HPDE6-E6E7 (cell line): ENCODE results near the gene LKAAEAR1.

ENCODE experiments used
- DNase-seq: peaks from one replicate; pipeline ENCODE4 v3.0.0; 2011; ENCODE audit warnings: missing footprints; ENCODE audit errors: extremely low spot score

The LKAAEAR1 gene

GRCh38 chr20:64111841-64112641 lies 27.8 kb upstream of the LKAAEAR1 start:
- DNase-seq, result no peak

- DNase-seq, result no peak
Measured at GRCh38 chr20:64110411-64111068, 26.3 kb upstream of the LKAAEAR1 start.

- DNase-seq, result no peak
Measured at GRCh38 chr20:64109831-64110391, 25.7 kb upstream of the LKAAEAR1 start.

- no peak for DNase-seq
Measured at GRCh38 chr20:64108731-64109681, 24.8 kb upstream of the LKAAEAR1 start.

- DNase-seq, result no peak
Measured at GRCh38 chr20:64107736-64108457, 23.7 kb upstream of the LKAAEAR1 start.

GRCh38 chr20:64106981-64107735 lies 23.0 kb upstream of the LKAAEAR1 start, which contains the start of gene NPBWR2:
Gene NPBWR2, minus strand, starts transcription at chr20:64107565. Its CDS starts 734 bp downstream, at chr20:64106831.
- DNase-seq, result no peak

GRCh38 chr20:64106435-64106961 lies 22.3 kb upstream of the LKAAEAR1 start:
- DNase-seq, result no peak

- DNase-seq, result no peak
Measured at GRCh38 chr20:64105846-64106434, 21.7 kb upstream of the LKAAEAR1 start.

- DNase-seq, result no peak
Measured at GRCh38 chr20:64104667-64105451, 20.7 kb upstream of the LKAAEAR1 start.

- DNase-seq, result no peak
Measured at GRCh38 chr20:64103871-64104666, 19.9 kb upstream of the LKAAEAR1 start.

- DNase-seq, result no peak
Measured at GRCh38 chr20:64102647-64103354, 18.6 kb upstream of the LKAAEAR1 start.

GRCh38 chr20:64101731-64102621 lies 17.8 kb upstream of the LKAAEAR1 start:
- no peak for DNase-seq

- no peak for DNase-seq
Measured at GRCh38 chr20:64100946-64101688, 16.9 kb upstream of the LKAAEAR1 start.

GRCh38 chr20:64100566-64100888 lies 16.3 kb upstream of the LKAAEAR1 start:
- no peak for DNase-seq

- DNase-seq, result no peak
Measured at GRCh38 chr20:64099880-64100565, 15.8 kb upstream of the LKAAEAR1 start.
